ENCODE measurements around the gene TTC32. TPM values are rescaled to one million over a fixed set of nuclear protein-coding genes. Genes with fewer than 3 reads are reported as not detected.

Gene TTC32
- total RNA-seq, result 10 to 100 TPM; 12.4 to 28.8 (median 13.7) TPM

- Histone ChIP-seq H3K4me1 (peaks cover 23 to 28% of the 10 kb centered on the region in 2 donors), H3K27ac (peak within 1 kb of the TSS; percentile 94 to 97 (median 97)), H3K4me3 (replicated peaks in 1 of 3) (peak within 1 kb of the TSS; percentile 57 to 72 (median 70)), H3K36me3 (no peaks in the 10 kb centered on the region), H3K27me3 (no peaks in the 10 kb centered on the region), H3K9me3 (no peaks in the 10 kb centered on the region)
- 1% methylated on average over 34 to 37 of the region's 65 CpGs for WGBS, 2 donors
- peak; percentile 90 to 93 for DNase-seq
- intact Hi-C loops (cut with DNase I), result no loop called here
- TF ChIP-seq POLR2A (IDR thresholded peaks at IDR 0.05), result peak in 1 of 2 donors; percentile 77
- TF ChIP-seq, protein P1, sequence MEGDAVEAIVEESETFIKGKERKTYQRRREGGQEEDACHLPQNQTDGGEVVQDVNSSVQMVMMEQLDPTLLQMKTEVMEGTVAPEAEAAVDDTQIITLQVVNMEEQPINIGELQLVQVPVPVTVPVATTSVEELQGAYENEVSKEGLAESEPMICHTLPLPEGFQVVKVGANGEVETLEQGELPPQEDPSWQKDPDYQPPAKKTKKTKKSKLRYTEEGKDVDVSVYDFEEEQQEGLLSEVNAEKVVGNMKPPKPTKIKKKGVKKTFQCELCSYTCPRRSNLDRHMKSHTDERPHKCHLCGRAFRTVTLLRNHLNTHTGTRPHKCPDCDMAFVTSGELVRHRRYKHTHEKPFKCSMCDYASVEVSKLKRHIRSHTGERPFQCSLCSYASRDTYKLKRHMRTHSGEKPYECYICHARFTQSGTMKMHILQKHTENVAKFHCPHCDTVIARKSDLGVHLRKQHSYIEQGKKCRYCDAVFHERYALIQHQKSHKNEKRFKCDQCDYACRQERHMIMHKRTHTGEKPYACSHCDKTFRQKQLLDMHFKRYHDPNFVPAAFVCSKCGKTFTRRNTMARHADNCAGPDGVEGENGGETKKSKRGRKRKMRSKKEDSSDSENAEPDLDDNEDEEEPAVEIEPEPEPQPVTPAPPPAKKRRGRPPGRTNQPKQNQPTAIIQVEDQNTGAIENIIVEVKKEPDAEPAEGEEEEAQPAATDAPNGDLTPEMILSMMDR (IDR thresholded peaks at IDR 0.05), result peak in 1 of 6 experiments; percentile 31
These were observed at the start of gene TTC32 for GRCh38 chr2:19901442-19902215. Gene TTC32 (minus strand): TSS chr2:19901983. CDS start chr2:19901854, 129 bp downstream.

DNA sequence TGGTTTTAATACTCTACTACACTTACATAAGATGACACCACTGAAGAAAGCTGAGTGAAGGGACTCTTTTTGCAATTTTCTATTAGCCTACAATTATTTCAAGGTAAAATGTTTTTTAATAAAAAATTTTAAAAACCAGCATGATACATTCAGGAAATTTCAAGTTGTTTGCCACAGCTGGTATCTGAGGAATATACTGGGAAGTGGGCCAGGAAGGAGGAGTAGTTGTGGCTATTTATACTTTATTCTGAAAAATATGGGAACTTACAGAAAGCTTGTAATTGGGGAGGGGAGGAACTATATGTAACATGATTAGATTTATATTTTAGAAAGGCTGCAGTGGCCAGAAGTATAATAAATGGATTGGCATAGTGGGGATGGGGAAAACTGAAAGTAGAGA is 47.3 kb upstream of the TTC32 start:
- Histone ChIP-seq H3K36me3 (peaks cover 0 to 4% of the 10 kb centered on the region in 2 donors), H3K9me3 (no peaks in the 10 kb centered on the region), H3K4me3 (replicated peaks in 1 of 3) (no peak overlapping the region), H3K27ac (no peak overlapping the region), H3K4me1 (no peaks in the 10 kb centered on the region), H3K27me3 (no peaks in the 10 kb centered on the region)
- intact Hi-C loops (cut with DNase I), result no loop called here
- no peak for TF ChIP-seq POLR2A (IDR thresholded peaks at IDR 0.05)
- TF ChIP-seq, protein P1 (IDR thresholded peaks at IDR 0.05), result no peak
- no peak for DNase-seq

DNA sequence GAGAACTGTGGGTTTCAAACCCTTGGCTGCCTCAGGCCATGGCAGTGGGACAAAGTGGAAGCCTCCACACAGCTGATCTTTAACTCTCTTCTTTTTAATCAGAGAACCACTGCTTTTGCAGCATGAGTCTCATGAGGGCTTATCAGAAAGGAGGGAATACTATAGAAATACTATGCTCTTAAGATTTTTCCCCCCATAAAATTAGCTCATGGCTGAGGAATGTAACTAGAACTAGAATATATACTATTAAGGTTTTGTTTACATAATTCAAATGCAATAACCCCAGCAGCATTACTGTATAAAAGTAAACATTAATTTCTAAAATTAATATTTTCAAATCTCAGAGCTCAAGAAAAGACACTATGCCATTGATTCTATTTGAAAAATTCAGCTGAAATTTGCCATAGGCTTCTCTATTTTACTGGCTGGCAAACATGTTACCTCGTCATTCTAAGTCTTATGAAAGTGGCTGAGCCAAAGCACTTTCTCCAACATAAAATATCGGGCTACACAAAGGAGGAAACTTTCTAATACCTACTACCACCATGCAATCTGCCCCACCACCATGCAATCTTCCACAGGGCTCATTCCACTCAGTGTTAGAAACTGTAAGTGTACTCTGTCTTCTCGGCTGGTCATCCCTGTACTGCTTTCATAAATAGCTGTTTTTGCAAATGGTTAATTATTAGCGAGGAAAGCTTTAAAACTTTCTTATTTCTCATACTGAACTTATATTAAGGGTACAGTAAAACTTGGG is 45.6 kb upstream of the TTC32 start:
- no peaks in the 10 kb centered on the region for H3K9me3 ChIP-seq
- H3K27ac ChIP-seq, result no peak overlapping the region
- DNase-seq, result no peak
- TF ChIP-seq POLR2A (IDR thresholded peaks at IDR 0.05), result no peak
- TF ChIP-seq, protein P1 (IDR thresholded peaks at IDR 0.05), result no peak
- no peak overlapping the region for H3K4me3 ChIP-seq (replicated peaks in 1 of 3)
- peaks cover 0 to 4% of the 10 kb centered on the region in 2 donors for H3K36me3 ChIP-seq
- 96% methylated on average over 4 of the region's 4 CpGs for WGBS, 2 donors
- intact Hi-C loops (cut with DNase I), result no loop called here
- no peaks in the 10 kb centered on the region for H3K4me1 ChIP-seq
- no peaks in the 10 kb centered on the region for H3K27me3 ChIP-seq

GRCh38 chr2:19944205-19944845 is 42.5 kb upstream of the TTC32 start:
- intact Hi-C loops (cut with DNase I), result no loop called here
- 51 to 61% methylated on average over 2 of the region's 2 CpGs for WGBS, 2 donors
- H3K36me3 ChIP-seq, result peaks cover 0 to 6% of the 10 kb centered on the region in 2 donors
- H3K27ac ChIP-seq, result no peak overlapping the region
- DNase-seq, result no peak
- no peaks in the 10 kb centered on the region for H3K27me3 ChIP-seq
- H3K4me1 ChIP-seq, result no peaks in the 10 kb centered on the region
- no peaks in the 10 kb centered on the region for H3K9me3 ChIP-seq
- H3K4me3 ChIP-seq (replicated peaks in 1 of 3), result no peak overlapping the region
- TF ChIP-seq POLR2A (IDR thresholded peaks at IDR 0.05), result no peak
- TF ChIP-seq, protein P1 (IDR thresholded peaks at IDR 0.05), result no peak

Measured in thyroid gland (tissue), 4 donors.